SK-N-SH treated with all-trans-retinoic acid at 6 μM for 48 hours (cell line): ENCODE results near the gene OBP2B.
"Not testable (repeated sequence)": the region's sequence is repeated elsewhere in the genome, so short reads cannot be mapped to it uniquely, and the experiment has no call there.

ENCODE experiments used
- ATAC-seq: fragments of 200-7000 bp; cut with Tn5 transposase; 3 replicates; pipeline ENCODE4 v1.9.1; 2020; ENCODE audit warnings: mild to moderate bottlenecking, moderate library complexity
- BACH2 ChIP-seq: fragments of 250-450 bp; sonication (Bioruptor Pico); IDR thresholded peaks from 2 replicates; pipeline ENCODE4 v1.9.0; 2021; ENCODE audit warnings: mild to moderate bottlenecking, borderline replicate concordance
- CREB5 ChIP-seq: fragments of 250-450 bp; sonication (Bioruptor Pico); IDR thresholded peaks from 2 replicates; pipeline ENCODE4 v1.5.1; 2020; ENCODE audit warnings: low read depth, mild to moderate bottlenecking, moderate library complexity
- CSDC2 ChIP-seq: fragments of 250-450 bp; sonication (Bioruptor Pico); IDR thresholded peaks from 2 replicates; pipeline ENCODE4 v1.5.0; 2020; ENCODE audit warnings: mild to moderate bottlenecking, moderate library complexity
- CSRNP3 ChIP-seq: fragments of 250-450 bp; sonication (Bioruptor Pico); IDR thresholded peaks from 2 replicates; pipeline ENCODE4 v1.5.1; 2021; ENCODE audit warnings: mild to moderate bottlenecking, moderate library complexity
- ESRRG ChIP-seq: fragments of 250-450 bp; sonication (Bioruptor Pico); IDR thresholded peaks from 2 replicates; pipeline ENCODE4 v1.6.1; 2021; ENCODE audit warnings: mild to moderate bottlenecking
- ISL1 ChIP-seq: fragments of 250-450 bp; sonication (Bioruptor Pico); IDR thresholded peaks from 2 replicates; pipeline ENCODE4 v2.1.2; 2022; ENCODE audit warnings: mild to moderate bottlenecking, moderate library complexity
- OSR1 ChIP-seq: fragments of 250-450 bp; sonication (Bioruptor Pico); IDR thresholded peaks from 2 replicates; pipeline ENCODE4 v1.8.0; 2022; ENCODE audit warnings: moderate library complexity, mild to moderate bottlenecking, inconsistent platforms
- PATZ1 ChIP-seq: fragments of 250-450 bp; sonication (Bioruptor Pico); IDR thresholded peaks from 2 replicates; pipeline ENCODE4 v1.8.0; 2020; ENCODE audit warnings: mild to moderate bottlenecking, moderate library complexity, borderline replicate concordance
- POU6F1 ChIP-seq: fragments of 250-450 bp; sonication (Bioruptor Pico); IDR thresholded peaks from 2 replicates; pipeline ENCODE4 v1.8.0; 2021; ENCODE audit warnings: low read depth, mild to moderate bottlenecking, moderate library complexity, borderline replicate concordance
- PPARA ChIP-seq: fragments of 250-450 bp; sonication (Bioruptor Pico); IDR thresholded peaks from 2 replicates; pipeline ENCODE4 v1.5.0; 2020; ENCODE audit warnings: mild to moderate bottlenecking, borderline replicate concordance
- RARB ChIP-seq: fragments of 250-450 bp; sonication (Bioruptor Pico); IDR thresholded peaks from 2 replicates; pipeline ENCODE4 v1.8.0; 2021; ENCODE audit warnings: mild to moderate bottlenecking, moderate library complexity
- SNAI2 ChIP-seq: fragments of 250-450 bp; sonication (Bioruptor Pico); IDR thresholded peaks from 2 replicates; pipeline ENCODE4 v1.5.0; 2020; ENCODE audit warnings: mild to moderate bottlenecking, moderate library complexity
- TCF4 ChIP-seq: fragments of 250-450 bp; sonication (Bioruptor Pico); IDR thresholded peaks from 2 replicates; pipeline ENCODE4 v1.8.0; 2021; ENCODE audit warnings: mild to moderate bottlenecking, moderate library complexity, borderline replicate concordance
- TOX ChIP-seq: fragments of 250-450 bp; sonication (Bioruptor Pico); IDR thresholded peaks from 2 replicates; pipeline ENCODE4 v1.8.0; 2021; ENCODE audit warnings: mild to moderate bottlenecking, moderate library complexity, borderline replicate concordance
- TSHZ2 ChIP-seq: fragments of 250-450 bp; sonication (Bioruptor Pico); IDR thresholded peaks from 2 replicates; pipeline ENCODE4 v1.5.0; 2020; ENCODE audit warnings: mild to moderate bottlenecking, moderate library complexity
- ZC3H10 ChIP-seq: fragments of 250-450 bp; sonication (Bioruptor Pico); IDR thresholded peaks from 2 replicates; pipeline ENCODE4 v1.5.1; 2021; ENCODE audit warnings: mild to moderate bottlenecking, moderate library complexity
- ZFP3 ChIP-seq: fragments of 250-450 bp; sonication (Bioruptor Pico); IDR thresholded peaks from 2 replicates; pipeline ENCODE4 v1.5.0; 2020; ENCODE audit warnings: mild to moderate bottlenecking, moderate library complexity
- ZNF565 ChIP-seq: fragments of 450-650 bp; formaldehyde crosslinking; conservative IDR thresholded peaks from 2 replicates; pipeline ENCODE4 v1.5.0; 2020; ENCODE audit warnings: low read depth, mild to moderate bottlenecking, moderate library complexity
- ZNF70 ChIP-seq: fragments of 450-650 bp; formaldehyde crosslinking; IDR thresholded peaks from 2 replicates; pipeline ENCODE4 v1.5.0; 2020; ENCODE audit warnings: mild to moderate bottlenecking, moderate library complexity
- ZNF8 ChIP-seq: fragments of 450-650 bp; formaldehyde crosslinking; IDR thresholded peaks from 2 replicates; pipeline ENCODE4 v1.5.0; 2020; ENCODE audit warnings: mild to moderate bottlenecking, moderate library complexity

Gene OBP2B

DNA sequence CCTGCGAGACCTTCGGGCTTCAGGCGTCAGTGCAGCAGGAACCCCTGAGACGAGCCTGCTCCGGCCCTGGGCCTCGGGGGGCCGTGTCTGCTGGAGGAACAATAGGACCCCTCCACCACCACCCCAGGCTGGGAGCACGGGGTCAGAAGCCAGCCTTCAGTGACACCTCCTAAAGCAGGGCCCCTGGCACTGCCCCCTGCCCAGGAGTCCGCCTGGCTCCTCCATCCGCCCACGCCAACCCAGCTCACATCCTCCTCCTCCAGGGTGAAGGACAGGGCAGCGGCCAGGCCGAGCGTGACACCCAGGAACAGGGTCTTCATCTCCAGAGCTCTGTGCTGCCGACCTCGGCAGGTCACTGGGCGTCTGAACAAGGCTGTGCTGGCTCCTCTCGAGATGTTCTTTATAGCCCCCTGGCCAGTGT is at the start of gene OBP2B:
TSS of gene OBP2B (minus strand) at position 371 of the 421 bp plus-strand sequence. CDS start at position 320, 51 bp downstream.
- not testable (repeated sequence) for ATAC-seq

DNA sequence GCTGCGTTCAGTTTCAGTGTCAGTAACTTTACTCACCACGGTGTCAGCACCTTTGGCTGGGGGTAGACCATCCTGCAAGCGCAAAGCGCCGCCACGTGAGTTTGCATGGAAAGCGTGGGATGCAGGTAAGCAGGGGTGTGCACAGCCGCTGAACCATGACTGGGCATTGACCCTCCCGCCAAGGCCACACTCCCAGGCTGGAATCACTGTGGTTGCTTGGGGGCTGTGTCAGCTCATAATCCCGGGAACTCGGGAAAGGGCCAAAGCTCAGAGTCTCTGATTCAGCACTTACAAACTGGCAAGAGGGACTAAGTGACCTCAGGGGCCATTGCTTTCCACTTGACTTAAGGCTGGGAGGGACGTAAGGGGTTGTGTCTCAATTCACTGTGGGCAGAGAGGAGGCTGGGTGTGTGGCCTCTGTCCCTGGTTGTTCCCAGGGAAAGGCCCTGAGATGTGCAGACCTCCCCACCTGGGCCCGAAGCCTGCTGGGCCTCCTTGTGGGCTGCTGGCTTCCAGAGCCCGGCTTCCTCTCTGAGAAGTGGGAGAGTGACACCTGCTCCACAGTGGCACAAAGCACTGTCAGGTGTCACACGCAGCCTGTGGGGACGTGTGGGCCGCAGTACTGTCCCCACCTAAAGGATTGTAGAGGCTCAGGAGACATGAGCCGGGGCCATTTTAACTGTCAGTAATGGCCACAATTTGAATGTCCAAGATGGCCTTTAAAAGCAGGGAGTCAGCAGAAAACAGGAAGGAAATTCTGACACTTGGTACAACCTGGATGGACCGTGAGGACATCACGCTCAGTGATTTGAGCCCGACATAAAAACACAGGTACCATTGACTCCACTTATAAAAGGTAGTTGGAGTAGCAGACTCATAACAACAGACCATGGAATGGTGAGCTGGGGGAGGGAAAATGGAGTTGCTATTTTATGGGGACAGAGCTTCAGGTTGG is 49.3 kb upstream of the OBP2B start:
- no peak for ATAC-seq
- TF ChIP-seq PATZ1 (CRISPR knock-in tag) = no peak

DNA sequence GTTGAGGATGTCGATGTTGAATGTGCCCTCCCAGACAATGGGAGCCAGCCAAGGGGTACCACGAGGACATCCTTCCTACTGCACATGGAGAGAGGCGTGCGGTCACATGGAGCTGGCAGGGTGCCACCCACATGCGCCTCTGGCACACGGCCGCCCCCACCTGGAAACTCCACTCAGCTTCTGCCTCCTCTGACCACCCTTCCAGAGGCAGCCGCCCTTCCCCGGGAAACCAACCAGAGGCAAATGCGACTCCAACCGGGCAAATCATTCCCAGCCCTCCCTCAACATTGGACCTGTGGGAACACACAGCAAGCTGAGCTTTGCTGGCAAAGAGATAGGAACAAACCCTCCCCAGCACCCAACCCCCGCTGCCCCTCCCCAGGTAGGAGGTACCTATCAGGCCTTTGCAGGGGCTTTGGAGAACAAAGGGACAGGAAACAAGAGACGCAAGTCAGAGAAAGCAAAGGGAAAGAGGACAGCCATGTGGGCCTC is 48.5 kb upstream of the OBP2B start:
- ATAC-seq = no peak
- TF ChIP-seq CSRNP3 (CRISPR knock-in tag) (no peak), ZFP3 (CRISPR knock-in tag) (no peak), CSDC2 (CRISPR knock-in tag) (no peak), OSR1 (no peak), ZC3H10 (CRISPR knock-in tag) (no peak), ZNF70 (CRISPR knock-in tag) (no peak), RARB (CRISPR knock-in tag) (no peak), BACH2 (no peak), ESRRG (CRISPR knock-in tag) (no peak), PPARA (no peak)

DNA sequence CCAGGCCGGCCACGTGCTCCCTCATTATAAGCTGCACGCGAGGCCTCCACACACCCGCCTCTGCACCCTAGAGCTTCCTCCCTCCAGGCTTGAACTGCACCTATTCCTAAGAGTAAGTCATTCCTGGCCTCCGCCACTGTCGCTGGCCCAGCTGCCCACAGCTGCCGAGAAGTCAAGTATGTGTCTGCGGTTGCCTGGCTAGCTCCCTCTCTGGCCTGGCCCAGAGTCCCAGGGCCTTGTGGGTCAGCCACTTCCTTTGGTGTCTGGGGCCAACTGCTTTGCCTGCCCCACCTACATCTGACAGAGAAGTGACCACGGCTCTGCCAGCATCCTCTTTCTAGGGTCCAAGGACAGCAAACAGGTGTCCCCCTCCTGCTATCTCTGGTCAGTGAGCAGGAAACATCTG is 47.6 kb upstream of the OBP2B start:
- ATAC-seq = no peak
- no peak for TF ChIP-seq PATZ1 (CRISPR knock-in tag)
- no peak for TF ChIP-seq ISL1
- TF ChIP-seq BACH2 = no peak
- no peak for TF ChIP-seq ZNF8
- no peak for TF ChIP-seq CSRNP3 (CRISPR knock-in tag)
- TF ChIP-seq CREB5 (CRISPR knock-in tag) = no peak
- no peak for TF ChIP-seq TCF4 (CRISPR knock-in tag)
- no peak for TF ChIP-seq ESRRG (CRISPR knock-in tag)
- TF ChIP-seq ZFP3 (CRISPR knock-in tag) = no peak
- no peak for TF ChIP-seq TSHZ2 (CRISPR knock-in tag)
- TF ChIP-seq POU6F1 (CRISPR knock-in tag) = no peak
- TF ChIP-seq ZNF70 (CRISPR knock-in tag) = no peak
- no peak for TF ChIP-seq TOX (CRISPR knock-in tag)
- TF ChIP-seq OSR1 = no peak
- TF ChIP-seq SNAI2 (CRISPR knock-in tag) = no peak
- TF ChIP-seq ZNF565 (CRISPR knock-in tag) = no peak
